ENCODE data around the gene AREL1. TPM values are rescaled to one million over a fixed set of nuclear protein-coding genes. Genes with fewer than 3 reads are reported as not detected.

AREL1 gene
- total and polyA plus RNA-seq, 4 donors, result 35.6 to 54.7 (median 46.2) TPM

GRCh38 chr14:74685056-74685455 lies 27.8 kb downstream of the AREL1 start:
- H3K36me3 ChIP-seq (ENCODE audit: control insufficient read depth, insufficient read depth, low read length), result peaks cover 19% of the 10 kb centered on the region

GRCh38 chr14:74684434-74684833 lies 28.4 kb downstream of the AREL1 start:
- Histone ChIP-seq H3K4me3 (ENCODE audit: low read depth, low read length) (no peak overlapping the region), H3K27ac (ENCODE audit: low read depth, low read length) (no peak overlapping the region), H3K9me3 (ENCODE audit: control insufficient read depth, insufficient read depth, low read length) (no peaks in the 10 kb centered on the region), H3K4me1 (ENCODE audit: control insufficient read depth, insufficient read depth, low read length) (peaks cover 3% of the 10 kb centered on the region), H3K36me3 (ENCODE audit: control insufficient read depth, insufficient read depth, low read length) (peaks cover 17% of the 10 kb centered on the region), H3K27me3 (ENCODE audit: control insufficient read depth, insufficient read depth, low read length) (no peaks in the 10 kb centered on the region)
- no peak for DNase-seq (ENCODE audit: low read depth in 4 of 6, low spot score in 6 of 6)
- WGBS (ENCODE audit: insufficient coverage), result 92% methylated on average over 11 of the region's 12 CpGs

More at GRCh38 chr14:74685056-74685455, 27.8 kb downstream of the AREL1 start:
- DNase-seq (ENCODE audit: low read depth in 4 of 6, low spot score in 6 of 6), result no peak
- peaks cover 3% of the 10 kb centered on the region for H3K4me1 ChIP-seq (ENCODE audit: control insufficient read depth, insufficient read depth, low read length)
- no peak overlapping the region for H3K4me3 ChIP-seq (ENCODE audit: low read depth, low read length)
- H3K27me3 ChIP-seq (ENCODE audit: control insufficient read depth, insufficient read depth, low read length), result no peaks in the 10 kb centered on the region
- H3K27ac ChIP-seq (ENCODE audit: low read depth, low read length), result no peak overlapping the region
- 90% methylated on average over 1 of the region's 2 CpGs for WGBS (ENCODE audit: insufficient coverage)
- no peaks in the 10 kb centered on the region for H3K9me3 ChIP-seq (ENCODE audit: control insufficient read depth, insufficient read depth, low read length)

- peaks cover 3% of the 10 kb centered on the region for H3K4me1 ChIP-seq (ENCODE audit: control insufficient read depth, insufficient read depth, low read length)
- no peaks in the 10 kb centered on the region for H3K9me3 ChIP-seq (ENCODE audit: control insufficient read depth, insufficient read depth, low read length)
- 82% methylated on average over 2 of the region's 3 CpGs for WGBS (ENCODE audit: insufficient coverage)
- peaks cover 21% of the 10 kb centered on the region for H3K36me3 ChIP-seq (ENCODE audit: control insufficient read depth, insufficient read depth, low read length)
- no peak overlapping the region for H3K4me3 ChIP-seq (ENCODE audit: low read depth, low read length)
- no peaks in the 10 kb centered on the region for H3K27me3 ChIP-seq (ENCODE audit: control insufficient read depth, insufficient read depth, low read length)
- no peak overlapping the region for H3K27ac ChIP-seq (ENCODE audit: low read depth, low read length)
- no peak for DNase-seq (ENCODE audit: low read depth in 4 of 6, low spot score in 6 of 6)
Observed at GRCh38 chr14:74683406-74683805, 29.5 kb downstream of the AREL1 start.

- Histone ChIP-seq H3K27me3 (ENCODE audit: control insufficient read depth, insufficient read depth, low read length) (no peaks in the 10 kb centered on the region), H3K9me3 (ENCODE audit: control insufficient read depth, insufficient read depth, low read length) (no peaks in the 10 kb centered on the region), H3K4me3 (ENCODE audit: low read depth, low read length) (no peak overlapping the region), H3K4me1 (ENCODE audit: control insufficient read depth, insufficient read depth, low read length) (peaks cover 3% of the 10 kb centered on the region), H3K36me3 (ENCODE audit: control insufficient read depth, insufficient read depth, low read length) (peaks cover 18% of the 10 kb centered on the region), H3K27ac (ENCODE audit: low read depth, low read length) (no peak overlapping the region)
- 78% methylated on average over 7 of the region's 10 CpGs for WGBS (ENCODE audit: insufficient coverage)
- peak in 1 of 6 donors; percentile 14 for DNase-seq (ENCODE audit: low read depth in 4 of 6, low spot score in 6 of 6)
Observed at GRCh38 chr14:74682169-74682952, 30.5 kb downstream of the AREL1 start.

- H3K27ac ChIP-seq (ENCODE audit: low read depth, low read length), result no peak overlapping the region
- H3K36me3 ChIP-seq (ENCODE audit: control insufficient read depth, insufficient read depth, low read length), result peaks cover 45% of the 10 kb centered on the region
- no peaks in the 10 kb centered on the region for H3K27me3 ChIP-seq (ENCODE audit: control insufficient read depth, insufficient read depth, low read length)
- DNase-seq (ENCODE audit: low read depth in 4 of 6, low spot score in 6 of 6), result no peak
- no peaks in the 10 kb centered on the region for H3K4me1 ChIP-seq (ENCODE audit: control insufficient read depth, insufficient read depth, low read length)
- H3K4me3 ChIP-seq (ENCODE audit: low read depth, low read length), result no peak overlapping the region
- no peaks in the 10 kb centered on the region for H3K9me3 ChIP-seq (ENCODE audit: control insufficient read depth, insufficient read depth, low read length)
Observed at GRCh38 chr14:74675219-74675618, 37.7 kb downstream of the AREL1 start.

GRCh38 chr14:74673768-74674167 lies 39.1 kb downstream of the AREL1 start:
- H3K36me3 ChIP-seq (ENCODE audit: control insufficient read depth, insufficient read depth, low read length), result peaks cover 44% of the 10 kb centered on the region
- DNase-seq (ENCODE audit: low read depth in 4 of 6, low spot score in 6 of 6), result peak in 1 of 6 donors; percentile 47
- no peaks in the 10 kb centered on the region for H3K4me1 ChIP-seq (ENCODE audit: control insufficient read depth, insufficient read depth, low read length)
- WGBS (ENCODE audit: insufficient coverage), result 80% methylated on average over 1 of the region's 4 CpGs
- no peaks in the 10 kb centered on the region for H3K27me3 ChIP-seq (ENCODE audit: control insufficient read depth, insufficient read depth, low read length)
- no peak overlapping the region for H3K27ac ChIP-seq (ENCODE audit: low read depth, low read length)
- no peaks in the 10 kb centered on the region for H3K9me3 ChIP-seq (ENCODE audit: control insufficient read depth, insufficient read depth, low read length)
- no peak overlapping the region for H3K4me3 ChIP-seq (ENCODE audit: low read depth, low read length)

GRCh38 chr14:74671789-74672188 lies 41.1 kb downstream of the AREL1 start:
- Histone ChIP-seq H3K9me3 (ENCODE audit: control insufficient read depth, insufficient read depth, low read length) (no peaks in the 10 kb centered on the region), H3K27me3 (ENCODE audit: control insufficient read depth, insufficient read depth, low read length) (no peaks in the 10 kb centered on the region), H3K4me3 (ENCODE audit: low read depth, low read length) (no peak overlapping the region), H3K27ac (ENCODE audit: low read depth, low read length) (no peak overlapping the region), H3K4me1 (ENCODE audit: control insufficient read depth, insufficient read depth, low read length) (no peaks in the 10 kb centered on the region), H3K36me3 (ENCODE audit: control insufficient read depth, insufficient read depth, low read length) (peaks cover 39% of the 10 kb centered on the region)
- no peak for DNase-seq (ENCODE audit: low read depth in 4 of 6, low spot score in 6 of 6)
- no CpG with 5 or more reads among the region's 4 CpGs for WGBS (ENCODE audit: insufficient coverage)

GRCh38 chr14:74670726-74671411 lies 42.0 kb downstream of the AREL1 start:
- WGBS (ENCODE audit: insufficient coverage), result 90% methylated on average over 2 of the region's 9 CpGs
- no peaks in the 10 kb centered on the region for H3K9me3 ChIP-seq (ENCODE audit: control insufficient read depth, insufficient read depth, low read length)
- no peaks in the 10 kb centered on the region for H3K4me1 ChIP-seq (ENCODE audit: control insufficient read depth, insufficient read depth, low read length)
- no peak for DNase-seq (ENCODE audit: low read depth in 4 of 6, low spot score in 6 of 6)
- peaks cover 39% of the 10 kb centered on the region for H3K36me3 ChIP-seq (ENCODE audit: control insufficient read depth, insufficient read depth, low read length)
- no peak overlapping the region for H3K27ac ChIP-seq (ENCODE audit: low read depth, low read length)
- no peak overlapping the region for H3K4me3 ChIP-seq (ENCODE audit: low read depth, low read length)
- no peaks in the 10 kb centered on the region for H3K27me3 ChIP-seq (ENCODE audit: control insufficient read depth, insufficient read depth, low read length)

- Histone ChIP-seq H3K36me3 (ENCODE audit: control insufficient read depth, insufficient read depth, low read length) (peaks cover 36% of the 10 kb centered on the region), H3K9me3 (ENCODE audit: control insufficient read depth, insufficient read depth, low read length) (no peaks in the 10 kb centered on the region), H3K4me3 (ENCODE audit: low read depth, low read length) (no peak overlapping the region), H3K27me3 (ENCODE audit: control insufficient read depth, insufficient read depth, low read length) (no peaks in the 10 kb centered on the region), H3K27ac (ENCODE audit: low read depth, low read length) (no peak overlapping the region), H3K4me1 (ENCODE audit: control insufficient read depth, insufficient read depth, low read length) (no peaks in the 10 kb centered on the region)
- DNase-seq (ENCODE audit: low read depth in 4 of 6, low spot score in 6 of 6), result no peak
- WGBS (ENCODE audit: insufficient coverage), result 95% methylated on average over 10 of the region's 10 CpGs
Observed at GRCh38 chr14:74669846-74670245, 43.0 kb downstream of the AREL1 start.

- Histone ChIP-seq H3K36me3 (ENCODE audit: control insufficient read depth, insufficient read depth, low read length) (peaks cover 38% of the 10 kb centered on the region), H3K4me3 (ENCODE audit: low read depth, low read length) (no peak overlapping the region), H3K9me3 (ENCODE audit: control insufficient read depth, insufficient read depth, low read length) (no peaks in the 10 kb centered on the region), H3K27me3 (ENCODE audit: control insufficient read depth, insufficient read depth, low read length) (no peaks in the 10 kb centered on the region), H3K27ac (ENCODE audit: low read depth, low read length) (no peak overlapping the region), H3K4me1 (ENCODE audit: control insufficient read depth, insufficient read depth, low read length) (no peaks in the 10 kb centered on the region)
- DNase-seq (ENCODE audit: low read depth in 4 of 6, low spot score in 6 of 6), result no peak
- WGBS (ENCODE audit: insufficient coverage), result no CpG with 5 or more reads among the region's 1 CpG
Observed at GRCh38 chr14:74669256-74669655, 43.6 kb downstream of the AREL1 start.

All from spinal cord (tissue), 10 donors.